Melanocyte of skin (primary cell): ENCODE data around the gene SLC22A4. TPM values are rescaled to one million over a fixed set of nuclear protein-coding genes. Genes with fewer than 3 reads are reported as not detected.

ENCODE experiments used
- small RNA-seq, 2 donors: library from RNA; depleted of rRNA; stranded (forward); fragments of <200 nt; gene quantifications; one replicate each; pipeline ENCODE3, GENCODE V24; 2012
- total RNA-seq, 2 donors: library from RNA; depleted of rRNA; stranded (reverse); fragments of >200 nt; gene quantifications; 2 replicates each; pipeline ENCODE4 v1.2.3, GENCODE V29; 2012

The SLC22A4 gene
- total RNA-seq: under 1 TPM; 0.67 to 0.69 TPM

DNA sequence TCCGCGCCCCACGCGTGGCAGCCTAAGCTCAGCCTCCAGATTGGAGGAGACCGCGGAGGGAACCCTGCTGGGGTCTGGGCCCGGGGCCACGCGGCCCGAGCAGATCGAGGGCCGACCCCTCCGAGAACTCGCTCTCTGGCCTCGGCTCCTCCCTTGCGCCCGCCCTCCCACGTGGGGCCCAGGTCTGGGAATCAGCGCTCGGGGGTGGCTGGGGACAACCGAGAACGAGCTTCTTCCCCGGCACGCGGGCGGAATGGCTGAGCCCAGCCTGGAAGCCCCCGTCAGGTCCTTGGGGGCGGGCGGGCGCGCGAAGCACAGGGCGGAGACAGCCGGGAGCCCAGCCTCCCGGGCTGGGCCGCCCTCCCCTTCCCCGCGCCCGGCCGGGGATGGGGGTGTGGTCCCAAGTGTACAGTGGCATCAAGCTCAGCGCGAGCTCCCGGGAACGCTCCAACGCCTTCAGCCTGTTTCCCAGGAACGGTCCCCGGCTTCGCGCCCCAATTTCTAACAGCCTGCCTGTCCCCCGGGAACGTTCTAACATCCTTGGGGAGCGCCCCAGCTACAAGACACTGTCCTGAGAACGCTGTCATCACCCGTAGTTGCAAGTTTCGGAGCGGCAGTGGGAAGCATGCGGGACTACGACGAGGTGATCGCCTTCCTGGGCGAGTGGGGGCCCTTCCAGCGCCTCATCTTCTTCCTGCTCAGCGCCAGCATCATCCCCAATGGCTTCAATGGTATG lies at the start of gene SLC22A4:
Gene SLC22A4, plus strand, starts transcription at position 403 of the 736 bp plus-strand sequence. Its CDS starts 223 bp downstream, at position 626.

DNA sequence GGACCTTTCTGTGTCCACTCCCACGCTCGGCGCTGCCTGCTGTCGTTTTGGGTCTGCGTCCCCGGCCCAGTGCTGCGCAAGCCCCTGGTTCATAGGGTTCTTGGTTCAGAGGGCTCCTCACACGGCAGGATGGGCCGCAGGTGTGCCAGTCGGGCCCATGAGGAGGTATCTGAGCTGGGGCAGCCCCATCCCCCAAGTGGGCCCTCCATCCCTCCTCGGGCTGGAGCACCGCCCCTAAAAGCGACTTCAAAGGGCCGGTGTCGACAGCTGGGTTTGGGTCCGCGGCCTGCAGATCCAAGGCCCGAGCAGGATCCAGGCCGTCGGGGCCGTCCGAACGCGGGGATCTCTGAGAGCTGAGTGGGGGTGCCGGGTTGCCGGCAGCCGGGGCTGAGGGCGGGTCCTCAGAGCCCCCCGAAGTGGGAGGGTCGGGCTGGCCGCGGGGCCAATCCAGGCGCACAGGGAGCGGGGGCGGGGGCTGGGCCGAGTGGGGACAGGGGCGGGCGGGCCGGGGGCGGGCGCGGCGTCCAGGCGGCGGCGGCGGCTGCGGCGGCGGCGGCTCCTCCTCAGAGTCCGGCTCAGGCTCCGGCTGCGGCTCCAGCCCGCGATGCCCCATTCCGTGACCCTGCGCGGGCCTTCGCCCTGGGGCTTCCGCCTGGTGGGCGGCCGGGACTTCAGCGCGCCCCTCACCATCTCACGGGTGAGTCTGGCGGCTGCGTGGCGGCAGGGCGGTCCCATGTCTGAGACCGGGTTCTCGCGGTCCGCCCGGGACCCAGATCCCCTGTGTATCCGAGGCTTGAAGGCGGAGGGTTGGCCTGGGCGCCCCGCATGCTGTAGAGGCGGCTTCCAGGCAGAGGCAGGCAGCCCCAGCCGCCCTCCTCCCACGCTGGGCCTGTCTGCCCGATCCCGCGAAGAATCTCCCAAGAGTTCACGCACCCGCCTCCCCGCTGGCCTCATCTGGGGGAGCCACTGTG lies 36.8 kb upstream of the SLC22A4 start, which contains the start of gene PDLIM4:
Gene PDLIM4, plus strand, starts transcription at position 566 of the 971 bp plus-strand sequence. Its CDS starts 39 bp downstream, at position 605.

DNA sequence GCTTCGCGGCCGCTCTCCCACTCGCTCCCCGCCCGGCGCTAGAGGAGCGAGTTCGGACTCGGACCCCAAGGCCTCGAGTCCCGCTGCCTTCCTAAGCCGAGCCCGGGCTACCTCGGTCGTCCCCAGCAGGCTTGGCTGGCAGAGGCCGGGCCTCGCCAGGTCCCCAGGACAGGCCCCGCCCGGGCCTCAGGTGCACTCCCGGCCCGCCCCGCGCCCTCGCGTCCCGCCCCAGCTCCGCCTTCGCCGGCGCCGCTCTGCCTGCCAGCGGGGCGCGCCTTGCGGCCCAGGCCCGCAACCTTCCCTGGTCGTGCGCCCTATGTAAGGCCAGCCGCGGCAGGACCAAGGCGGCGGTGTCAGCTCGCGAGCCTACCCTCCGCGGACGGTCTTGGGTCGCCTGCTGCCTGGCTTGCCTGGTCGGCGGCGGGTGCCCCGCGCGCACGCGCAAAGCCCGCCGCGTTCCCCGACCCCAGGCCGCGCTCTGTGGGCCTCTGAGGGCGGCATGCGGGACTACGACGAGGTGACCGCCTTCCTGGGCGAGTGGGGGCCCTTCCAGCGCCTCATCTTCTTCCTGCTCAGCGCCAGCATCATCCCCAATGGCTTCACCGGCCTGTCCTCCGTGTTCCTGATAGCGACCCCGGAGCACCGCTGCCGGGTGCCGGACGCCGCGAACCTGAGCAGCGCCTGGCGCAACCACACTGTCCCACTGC lies 75.4 kb downstream of the SLC22A4 start, which contains the start of gene SLC22A5:
Gene SLC22A5, plus strand, starts transcription at position 237 of the 707 bp plus-strand sequence. Its CDS starts 263 bp downstream, at position 500.

Small RNA genes within 50 kb of the gene (small RNA-seq; reads per million reads assigned to genes)
- 0.77 to 0.87 reads per million in 2 donors for gene MIR3936

Other genes starting within 250 kb of the SLC22A4 start
- gene IL3, start 233.7 kb upstream of the SLC22A4 start, total RNA-seq: not detected
- gene CSF2, start 220.6 kb upstream of the SLC22A4 start, total RNA-seq: not detected
- 10 to 100 TPM; 36.5 to 36.6 TPM for gene P4HA2, start 66.5 kb upstream of the SLC22A4 start, total RNA-seq
- gene PDLIM4, start 36.7 kb upstream of the SLC22A4 start, total RNA-seq: 10 to 100 TPM; 13.7 to 59.9 TPM
- gene SLC22A5, start 75.3 kb downstream of the SLC22A4 start, total RNA-seq: 1 to 10 TPM; 3.3 to 5.2 TPM
- gene IRF1, start 196.4 kb downstream of the SLC22A4 start, total RNA-seq: 10 to 100 TPM; 13.8 to 20.6 TPM
- gene IL5, start 249.1 kb downstream of the SLC22A4 start, total RNA-seq: not detected